H9 (cell line): ENCODE results near the gene MRAP. TPM values are rescaled to one million over a fixed set of nuclear protein-coding genes. Genes with fewer than 3 reads are reported as not detected.

Experiments
- DNase-seq: peaks from one replicate; pipeline ENCODE4 v3.0.0-alpha.2; 2017
- H2AFZ ChIP-seq: one replicate; pipeline ENCODE4 v1.6.1; 2013; ENCODE audit warnings: mild to moderate bottlenecking, low read length, control low read depth, moderate library complexity
- H2AK5ac ChIP-seq: 2 replicates; pipeline ENCODE4 v1.6.1; 2013; ENCODE audit warnings: low read length, control low read depth, mixed read lengths; ENCODE audit not compliant: insufficient read length
- H2BK120ac ChIP-seq: one replicate; pipeline ENCODE4 v1.6.1; 2013; ENCODE audit warnings: low read depth, mild to moderate bottlenecking, low read length, control low read depth, inconsistent platforms; ENCODE audit not compliant: poor library complexity, severe bottlenecking
- H2BK12ac ChIP-seq: 2 replicates; pipeline ENCODE4 v1.6.1; 2013; ENCODE audit warnings: low read length, control low read depth, mixed read lengths, low read depth; ENCODE audit not compliant: insufficient read length
- H2BK15ac ChIP-seq: 2 replicates; pipeline ENCODE4 v1.6.1; 2013; ENCODE audit warnings: low read depth, low read length, control low read depth
- H2BK20ac ChIP-seq: one replicate; pipeline ENCODE4 v1.6.1; 2013; ENCODE audit warnings: low read depth, mild to moderate bottlenecking, low read length, control low read depth, inconsistent platforms; ENCODE audit not compliant: poor library complexity, severe bottlenecking
- H2BK5ac ChIP-seq: 2 replicates; pipeline ENCODE4 v1.6.1; 2013; ENCODE audit warnings: low read length, control low read depth, mixed read lengths; ENCODE audit not compliant: insufficient read length
- H3K14ac ChIP-seq: 2 replicates; pipeline ENCODE4 v1.6.1; 2013; ENCODE audit warnings: low read length, control low read depth; ENCODE audit not compliant: insufficient read depth
- H3K18ac ChIP-seq: 2 replicates; pipeline ENCODE4 v1.6.1; 2013; ENCODE audit warnings: low read depth, mild to moderate bottlenecking, mixed read lengths, low read length, control low read depth; ENCODE audit not compliant: insufficient read length
- H3K23ac ChIP-seq: 2 replicates; pipeline ENCODE4 v1.6.1; 2013; ENCODE audit warnings: low read length, control low read depth, mixed read lengths, low read depth; ENCODE audit not compliant: insufficient read length
- H3K23me2 ChIP-seq: 2 replicates; pipeline ENCODE4 v1.6.1; 2013; ENCODE audit warnings: low read depth, mild to moderate bottlenecking, mixed read lengths, low read length, control low read depth; ENCODE audit not compliant: insufficient read length, poor library complexity, severe bottlenecking
- H3K27ac ChIP-seq: 2 replicates; pipeline ENCODE4 v1.5.1; 2013; ENCODE audit warnings: low read length, control low read depth, mixed read lengths, low read depth; ENCODE audit not compliant: insufficient read length
- H3K27me3 ChIP-seq: 2 replicates; pipeline ENCODE4 v1.6.1; 2013; ENCODE audit warnings: low read length, control low read depth, inconsistent platforms; ENCODE audit not compliant: insufficient read depth
- H3K4ac ChIP-seq: 2 replicates; pipeline ENCODE4 v1.6.1; 2013; ENCODE audit warnings: low read depth, mild to moderate bottlenecking, control low read depth, inconsistent platforms, low read length, moderate library complexity
- H3K4me1 ChIP-seq: 2 replicates; pipeline ENCODE4 v1.6.1; 2013; ENCODE audit warnings: low read length, control low read depth, inconsistent platforms; ENCODE audit not compliant: insufficient read depth
- H3K4me2 ChIP-seq: 2 replicates; pipeline ENCODE4 v1.6.1; 2013; ENCODE audit warnings: low read length, control low read depth, mixed read lengths; ENCODE audit not compliant: insufficient read length, insufficient read depth
- H3K56ac ChIP-seq: 2 replicates; pipeline ENCODE4 v1.6.1; 2013; ENCODE audit warnings: low read depth, mild to moderate bottlenecking, mixed read lengths, low read length, control low read depth; ENCODE audit not compliant: insufficient read length
- H3K79me1 ChIP-seq: 2 replicates; pipeline ENCODE4 v1.6.1; 2013; ENCODE audit warnings: low read depth, mild to moderate bottlenecking, moderate library complexity, low read length, control low read depth, inconsistent platforms; ENCODE audit not compliant: insufficient read depth, poor library complexity, severe bottlenecking
- H3K79me2 ChIP-seq: 2 replicates; pipeline ENCODE4 v1.6.1; 2013; ENCODE audit warnings: low read length, control low read depth, inconsistent platforms; ENCODE audit not compliant: insufficient read depth
- H3K9ac ChIP-seq: 2 replicates; pipeline ENCODE4 v1.6.1; 2013; ENCODE audit warnings: low read length, control low read depth, mixed read lengths; ENCODE audit not compliant: insufficient read length; ENCODE audit errors: extremely low read depth
- H3K9me3 ChIP-seq: one replicate; pipeline ENCODE4 v1.6.1; 2013; ENCODE audit warnings: low read depth, low read length, inconsistent platforms; ENCODE audit not compliant: control insufficient read depth
- H3T11ph ChIP-seq: one replicate; pipeline ENCODE4 v1.6.1; 2013; ENCODE audit warnings: mild to moderate bottlenecking, low read length, control low read depth, inconsistent platforms
- H4K20me1 ChIP-seq: one replicate; pipeline ENCODE4 v1.6.1; 2013; ENCODE audit not compliant: control insufficient read depth, insufficient read length, insufficient read depth
- H4K5ac ChIP-seq: 2 replicates; pipeline ENCODE4 v1.6.1; 2013; ENCODE audit warnings: low read depth, mild to moderate bottlenecking, mixed read lengths, low read length, control low read depth; ENCODE audit not compliant: insufficient read length
- H4K8ac ChIP-seq: replicated peaks from 2 replicates; pipeline ENCODE4 v1.6.1; 2013; ENCODE audit warnings: low read length, control low read depth, mixed read lengths, low read depth; ENCODE audit not compliant: insufficient read length
- H4K91ac ChIP-seq: 2 replicates; pipeline ENCODE4 v1.6.1; 2013; ENCODE audit warnings: low read depth, mild to moderate bottlenecking, moderate library complexity, mixed read lengths, low read length, control low read depth; ENCODE audit not compliant: insufficient read length
- H3K27ac Mint-ChIP-seq, 3 experiments: 2 replicates in 2 of 3; 3 replicates in 1 of 3; pipeline ENCODE4 v1.8.0; 2020 to 2021; ENCODE audit warnings: mixed read lengths in 3 of 3, mild to moderate bottlenecking in 1 of 3, moderate library complexity in 1 of 3
- H3K27me3 Mint-ChIP-seq: 2 replicates; pipeline ENCODE4 v1.8.0; 2021; ENCODE audit warnings: low read depth, mild to moderate bottlenecking, moderate library complexity, mixed read lengths
- H3K36me3 Mint-ChIP-seq, 3 experiments: 2 replicates in 2 of 3; 3 replicates in 1 of 3; pipeline ENCODE4 v1.8.0; 2020 to 2021; ENCODE audit warnings: low read depth in 3 of 3, mixed read lengths in 3 of 3; ENCODE audit not compliant: insufficient read depth in 1 of 3
- H3K4me1 Mint-ChIP-seq, 2 experiments: 2 replicates each; pipeline ENCODE4 v1.8.0; 2020; ENCODE audit warnings: mixed read lengths in 2 of 2
- H3K4me3 Mint-ChIP-seq, 2 experiments: 2 replicates in 1 of 2; 3 replicates in 1 of 2; pipeline ENCODE4 v1.8.0; 2020 to 2021; ENCODE audit warnings: mild to moderate bottlenecking in 2 of 2, mixed read lengths in 2 of 2, moderate library complexity in 1 of 2
- H3K9me3 Mint-ChIP-seq, 2 experiments: 2 replicates in 1 of 2; 3 replicates in 1 of 2; pipeline ENCODE4 v1.8.0; 2020; ENCODE audit warnings: mild to moderate bottlenecking in 2 of 2, mixed read lengths in 2 of 2, moderate library complexity in 1 of 2
- WGBS: extraction: QIAGEN DNeasy Blood & Tissue Kit; methylation state at CpG from one replicate; pipeline ENCODE4 v1.1.7; 2013; ENCODE audit warnings: missing lambda C conversion rate, low lambda C conversion rate, mixed read lengths; ENCODE audit not compliant: insufficient read length; ENCODE audit errors: extremely low coverage; 5-methylcytosine and 5-hydroxymethylcytosine counted together
- total RNA-seq: library from RNA; stranded (reverse); gene quantifications from 2 replicates; pipeline ENCODE4 v1.2.1, GENCODE V29; 2021
- TF ChIP-seq, protein P1 (sequence below): fragments of 200-600 bp; sonication (generic); conservative IDR thresholded peaks from 3 replicates; pipeline ENCODE4 v1.8.0; 2021; ENCODE audit warnings: antibody characterized with exemption, mild to moderate bottlenecking

The MRAP gene
- total RNA-seq, 1 experiment from 2014 or later, result not detected

DNA sequence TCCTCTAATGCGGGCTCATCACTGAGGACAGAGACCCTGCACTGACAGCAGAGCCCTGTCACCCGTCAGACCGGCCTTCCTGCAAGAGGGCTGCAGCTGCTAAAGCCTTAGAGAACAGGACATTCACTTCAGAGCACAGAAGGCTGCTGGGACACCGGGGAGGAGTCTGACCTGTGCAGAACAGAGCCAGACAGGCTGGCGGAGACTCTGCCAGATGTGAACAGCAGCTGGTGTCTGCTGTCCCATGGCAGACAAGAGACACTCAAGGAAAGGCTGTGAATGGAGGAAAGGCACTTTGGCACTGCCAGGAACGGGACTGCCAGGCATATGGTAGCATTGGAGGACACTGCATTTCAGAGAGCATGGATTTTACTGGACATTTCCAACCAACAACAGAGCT lies 21.4 kb downstream of the MRAP start:
- no peak overlapping the region for H2BK12ac ChIP-seq
- H3K27ac Mint-ChIP-seq, result no peak overlapping the region
- H2BK20ac ChIP-seq, result no peak overlapping the region
- no peak overlapping the region for H2BK5ac ChIP-seq
- H3K4me1 ChIP-seq, result no peaks in the 10 kb centered on the region
- no peak overlapping the region for H2BK15ac ChIP-seq
- no peaks in the 10 kb centered on the region for H3K79me2 ChIP-seq
- no peaks in the 10 kb centered on the region for H3K9me3 ChIP-seq
- H3K4me2 ChIP-seq, result no peak overlapping the region
- H3K27me3 Mint-ChIP-seq, result no peaks in the 10 kb centered on the region
- WGBS, result no CpG with 5 or more reads among the region's 6 CpGs
- H3K27ac ChIP-seq, result no peak overlapping the region
- no peak overlapping the region for H2AFZ ChIP-seq
- no peaks in the 10 kb centered on the region for H3K79me1 ChIP-seq
- H4K91ac ChIP-seq, result no peak overlapping the region
- no peak overlapping the region for H3K4ac ChIP-seq
- TF ChIP-seq, protein P1, sequence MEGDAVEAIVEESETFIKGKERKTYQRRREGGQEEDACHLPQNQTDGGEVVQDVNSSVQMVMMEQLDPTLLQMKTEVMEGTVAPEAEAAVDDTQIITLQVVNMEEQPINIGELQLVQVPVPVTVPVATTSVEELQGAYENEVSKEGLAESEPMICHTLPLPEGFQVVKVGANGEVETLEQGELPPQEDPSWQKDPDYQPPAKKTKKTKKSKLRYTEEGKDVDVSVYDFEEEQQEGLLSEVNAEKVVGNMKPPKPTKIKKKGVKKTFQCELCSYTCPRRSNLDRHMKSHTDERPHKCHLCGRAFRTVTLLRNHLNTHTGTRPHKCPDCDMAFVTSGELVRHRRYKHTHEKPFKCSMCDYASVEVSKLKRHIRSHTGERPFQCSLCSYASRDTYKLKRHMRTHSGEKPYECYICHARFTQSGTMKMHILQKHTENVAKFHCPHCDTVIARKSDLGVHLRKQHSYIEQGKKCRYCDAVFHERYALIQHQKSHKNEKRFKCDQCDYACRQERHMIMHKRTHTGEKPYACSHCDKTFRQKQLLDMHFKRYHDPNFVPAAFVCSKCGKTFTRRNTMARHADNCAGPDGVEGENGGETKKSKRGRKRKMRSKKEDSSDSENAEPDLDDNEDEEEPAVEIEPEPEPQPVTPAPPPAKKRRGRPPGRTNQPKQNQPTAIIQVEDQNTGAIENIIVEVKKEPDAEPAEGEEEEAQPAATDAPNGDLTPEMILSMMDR, result no peak
- H3K4me3 Mint-ChIP-seq, result no peak overlapping the region
- no peaks in the 10 kb centered on the region for H4K20me1 ChIP-seq
- H3K23ac ChIP-seq, result no peak overlapping the region
- H3K23me2 ChIP-seq, result no peaks in the 10 kb centered on the region
- no peak overlapping the region for H2AK5ac ChIP-seq
- H3K9ac ChIP-seq, result no peak overlapping the region
- no peak overlapping the region for H3K18ac ChIP-seq
- no peak for DNase-seq
- H3K56ac ChIP-seq, result no peak overlapping the region
- H3T11ph ChIP-seq, result no peak overlapping the region
- no peak overlapping the region for H4K8ac ChIP-seq
- peaks cover 45 to 93% (median 86%) of the 10 kb centered on the region in 3 experiments; a peak in 6 of 7 replicates for H3K36me3 Mint-ChIP-seq
- no peak overlapping the region for H4K5ac ChIP-seq
- no peaks in the 10 kb centered on the region for H3K4me1 Mint-ChIP-seq
- H2BK120ac ChIP-seq, result no peak overlapping the region
- H3K14ac ChIP-seq, result no peak overlapping the region; the same call in 1 of the 2 replicates
- H3K9me3 Mint-ChIP-seq, result no peaks in the 10 kb centered on the region
- H3K27me3 ChIP-seq, result no peaks in the 10 kb centered on the region
